RWPE1 (cell line): Measurements from ENCODE around the gene COL4A1.
A peak's percentile ranks its signal among the peaks of the same experiment; 100 is the strongest.
"Not testable (repeated sequence)": the region's sequence is repeated elsewhere in the genome, so short reads cannot be mapped to it uniquely, and the experiment has no call there.

Experiments used
- CTCF ChIA-PET: fragments of 350-600 bp; sonication (Branson Sonifier 250); formaldehyde crosslinking; extraction: SDS; loops from one replicate; lab custom pipeline; 2021; lab: Yijun Ruan, JAX
- POLR2A ChIA-PET: fragments of 400-600 bp; formaldehyde crosslinking; extraction: SDS; loops from one replicate; lab custom pipeline; 2020; ENCODE audit warnings: antibody characterized with exemption; ENCODE audit not compliant: low non-redundant PET; lab: Yijun Ruan, JAX
- DNase-seq: peaks from one replicate; pipeline ENCODE4 v3.0.0; 2012; ENCODE audit warnings: low spot score
- H3K27ac ChIP-seq: fragments of 450-650 bp; 2 replicates; pipeline ENCODE4 v1.5.1; 2017
- CTCF ChIP-seq: fragments of 450-650 bp; conservative IDR thresholded peaks from 2 replicates; pipeline ENCODE4 v1.5.1; 2017; ENCODE audit warnings: low read depth, mild to moderate bottlenecking

COL4A1 gene

DNA sequence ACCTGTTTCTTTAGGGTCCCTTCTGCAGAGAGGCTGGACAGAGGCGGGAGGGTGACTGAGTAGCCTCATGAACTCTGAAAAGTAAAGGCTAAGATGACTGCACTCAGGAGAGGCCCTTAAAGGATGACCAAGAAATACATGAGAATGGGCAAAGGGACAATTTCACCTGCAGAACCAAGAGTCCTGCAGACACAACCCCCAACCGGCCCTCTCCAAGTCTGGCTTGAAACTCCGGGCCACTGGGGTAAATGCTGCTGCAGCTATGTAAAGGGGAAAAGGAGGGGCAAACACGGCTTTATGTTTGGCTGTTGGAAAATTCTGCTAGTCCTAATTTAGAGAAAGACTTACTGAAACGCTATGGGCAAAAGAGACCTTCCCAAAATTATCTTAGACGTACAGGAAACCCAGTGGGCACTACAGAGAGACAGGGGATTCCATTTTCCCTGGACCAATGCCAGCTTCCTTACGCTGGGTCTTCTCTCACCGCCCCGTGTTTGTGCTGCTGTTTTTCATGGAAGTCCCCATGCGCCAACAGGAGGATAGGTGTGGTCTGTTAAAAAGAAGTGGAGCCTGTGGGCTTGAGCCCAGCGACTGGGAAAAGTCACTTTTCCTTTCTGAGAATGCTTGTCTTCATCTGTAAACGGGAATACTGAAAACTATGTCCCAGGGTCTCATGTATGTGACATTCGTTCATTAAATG is 10.7 kb upstream of the COL4A1 start:
- CTCF ChIA-PET: interaction anchor here (0.5 kb wide), 1 partner anchor 12 kb away, joined by 3 read pairs; no protein-coding TSS in a partner anchor
- no peak for DNase-seq
- TF ChIP-seq CTCF: no peak
- H3K27ac ChIP-seq: peak overlapping the region; percentile 14; the same call in 1 of the 2 replicates
- POLR2A ChIA-PET: no interaction called here

DNA sequence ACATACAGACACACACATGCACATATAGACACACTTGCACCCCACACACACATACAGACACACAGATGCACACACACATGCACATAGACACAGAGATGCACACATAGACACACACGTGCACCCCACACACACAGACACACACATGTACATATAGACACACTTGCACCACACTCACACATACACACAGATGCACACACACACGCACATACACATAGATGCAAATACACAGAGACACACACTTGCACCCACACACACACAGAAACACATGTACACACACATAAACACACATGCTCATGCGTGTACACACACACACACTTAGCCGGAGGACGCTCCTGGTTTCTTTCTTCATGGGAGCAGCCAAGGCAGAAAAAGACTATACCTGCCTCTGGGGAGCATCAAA is 10.1 kb upstream of the COL4A1 start:
- POLR2A ChIA-PET: no interaction called here
- no peak for DNase-seq
- no peak for TF ChIP-seq CTCF
- CTCF ChIA-PET: no interaction called here
- H3K27ac ChIP-seq: peak overlapping the region; percentile 14; the same call in 1 of the 2 replicates

GRCh38 chr13:110316196-110316595 is 9.2 kb upstream of the COL4A1 start:
- DNase-seq: no peak
- POLR2A ChIA-PET: no interaction called here
- CTCF ChIA-PET: interaction anchor here (0.5 kb wide), 1 partner anchor 98 kb away, joined by 3 read pairs; no protein-coding TSS in a partner anchor
- no peak for TF ChIP-seq CTCF
- H3K27ac ChIP-seq: 0 out of 2 replicates have a peak overlapping the region, but pooled peaks have one; percentile 27

GRCh38 chr13:110314516-110315245 is 7.7 kb upstream of the COL4A1 start:
- POLR2A ChIA-PET: no interaction called here

GRCh38 chr13:110313733-110314132 is 6.8 kb upstream of the COL4A1 start:
- DNase-seq, POLR2A ChIA-PET, H3K27ac ChIP-seq, CTCF ChIA-PET: not testable (repeated sequence)

More at GRCh38 chr13:110314516-110315245, 7.7 kb upstream of the COL4A1 start:
- CTCF ChIA-PET: interaction anchor here (0.6 kb wide), 1 partner anchor 221 kb away, joined by 3 read pairs; no protein-coding TSS in a partner anchor
- no peak for DNase-seq
- TF ChIP-seq CTCF: no peak
- H3K27ac ChIP-seq: peak overlapping the region; percentile 62

DNA sequence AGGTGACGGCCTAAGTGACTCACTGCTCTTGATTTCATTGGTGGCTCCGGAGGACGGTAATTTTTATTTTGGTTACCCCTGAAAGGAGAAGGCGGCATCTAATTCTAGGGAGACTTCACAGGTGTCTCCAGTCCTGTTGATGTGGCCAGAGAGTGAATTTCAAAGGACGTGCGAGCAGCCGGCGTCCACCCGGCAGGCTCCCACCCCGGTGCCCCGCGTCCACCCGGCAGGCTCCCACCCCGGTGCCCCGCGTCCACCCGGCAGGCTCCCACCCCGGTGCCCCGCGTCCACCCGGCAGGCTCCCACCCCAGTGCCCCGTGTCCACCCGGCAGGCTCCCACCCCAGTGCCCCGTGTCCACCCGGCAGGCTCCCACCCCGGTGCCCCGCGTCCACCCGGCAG is 6.3 kb upstream of the COL4A1 start:
- POLR2A ChIA-PET, CTCF ChIA-PET, DNase-seq, H3K27ac ChIP-seq: not testable (repeated sequence)

GRCh38 chr13:110312339-110313031 is 5.5 kb upstream of the COL4A1 start:
- no peak for DNase-seq
- no peak for TF ChIP-seq CTCF
- H3K27ac ChIP-seq: peak overlapping the region; percentile 24; the same call in 1 of the 2 replicates
- ChIA-PET CTCF (no interaction called here), POLR2A (no interaction called here)
